ENCODE results near the gene WDR45B.

- TF ChIP-seq CTCF (IDR thresholded peaks at IDR 0.05) (no peak), POLR2A (IDR thresholded peaks at IDR 0.05; ENCODE audit: low read depth) (no peak), POLR2AphosphoS5 (IDR thresholded peaks at IDR 0.05) (no peak), EP300 (IDR thresholded peaks at IDR 0.05) (no peak)
Observed at GRCh38 chr17:82586576-82587233, 61.5 kb downstream of the WDR45B start.

Data from esophagus muscularis mucosa (tissue), 4 donors.